ES-I3 (cell line): ENCODE data around the gene TMEM150A.

Source experiments
- H3K36me3 ChIP-seq: 2 replicates; pipeline ENCODE4 v1.6.1; 2013; ENCODE audit warnings: mild to moderate bottlenecking, low read length, control low read depth, moderate library complexity; ENCODE audit not compliant: insufficient read depth
- H3K4me1 ChIP-seq: 2 replicates; pipeline ENCODE4 v1.6.1; 2013; ENCODE audit warnings: mild to moderate bottlenecking, control low read depth, low read length; ENCODE audit not compliant: insufficient read depth
- H3K9ac ChIP-seq: 2 replicates; pipeline ENCODE4 v1.6.1; 2013; ENCODE audit warnings: low read depth, mild to moderate bottlenecking, low read length, moderate library complexity
- H3K9me3 ChIP-seq: 2 replicates; pipeline ENCODE4 v1.6.1; 2013; ENCODE audit warnings: mild to moderate bottlenecking, low read length, moderate library complexity; ENCODE audit not compliant: control insufficient read depth, insufficient read depth

The TMEM150A gene

GRCh38 chr2:85554980-85555612, 47.4 kb downstream of the TMEM150A start:
- peaks cover 32% of the 10 kb centered on the region for H3K36me3 ChIP-seq
- no peaks in the 10 kb centered on the region for H3K4me1 ChIP-seq
- H3K9ac ChIP-seq, result no peak overlapping the region
- H3K9me3 ChIP-seq, result no peaks in the 10 kb centered on the region

- no peaks in the 10 kb centered on the region for H3K9me3 ChIP-seq
- H3K4me1 ChIP-seq, result no peaks in the 10 kb centered on the region
- peaks cover 36% of the 10 kb centered on the region for H3K36me3 ChIP-seq
- no peak overlapping the region for H3K9ac ChIP-seq
Observed at GRCh38 chr2:85553184-85553583, 49.3 kb downstream of the TMEM150A start.

GRCh38 chr2:85551698-85552678, 50.5 kb downstream of the TMEM150A start:
- Histone ChIP-seq H3K9ac (no peak overlapping the region), H3K36me3 (peaks cover 36% of the 10 kb centered on the region), H3K9me3 (no peaks in the 10 kb centered on the region), H3K4me1 (no peaks in the 10 kb centered on the region)

GRCh38 chr2:85550486-85550885, 52.0 kb downstream of the TMEM150A start:
- H3K4me1 ChIP-seq, result no peaks in the 10 kb centered on the region
- no peaks in the 10 kb centered on the region for H3K9me3 ChIP-seq
- H3K9ac ChIP-seq, result no peak overlapping the region
- H3K36me3 ChIP-seq, result peaks cover 38% of the 10 kb centered on the region

GRCh38 chr2:85549826-85550225, 52.7 kb downstream of the TMEM150A start:
- Histone ChIP-seq H3K9me3 (no peaks in the 10 kb centered on the region), H3K9ac (no peak overlapping the region), H3K4me1 (no peaks in the 10 kb centered on the region), H3K36me3 (peaks cover 37% of the 10 kb centered on the region)

- H3K36me3 ChIP-seq, result peaks cover 38% of the 10 kb centered on the region
- H3K4me1 ChIP-seq, result no peaks in the 10 kb centered on the region
- H3K9me3 ChIP-seq, result no peaks in the 10 kb centered on the region
- H3K9ac ChIP-seq, result no peak overlapping the region
Observed at GRCh38 chr2:85549095-85549494, 53.4 kb downstream of the TMEM150A start.

GRCh38 chr2:85548608-85548900, 53.9 kb downstream of the TMEM150A start:
- Histone ChIP-seq H3K9ac (no peak overlapping the region), H3K4me1 (no peaks in the 10 kb centered on the region), H3K36me3 (peaks cover 36% of the 10 kb centered on the region), H3K9me3 (no peaks in the 10 kb centered on the region)
